Kidney (tissue), 14 donors: ENCODE measurements around the gene WDR73. TPM values are rescaled to one million over a fixed set of nuclear protein-coding genes. Genes with fewer than 3 reads are reported as not detected.

Experiments used
- DNase-seq, 5 donors: peaks; one replicate each; pipeline ENCODE4 v3.0.0-alpha.2; 2013 to 2020
- FAIRE-seq: peaks from 2 replicates; lab custom pipeline; 2012; peaks lifted over from hg19 to GRCh38; lab: Jason Lieb, UNC
- H3K27ac ChIP-seq, 2 donors: one replicate each; pipeline ENCODE4 v1.7.0; 2013; ENCODE audit warnings: low read depth in 2 of 2, low read length in 2 of 2, inconsistent platforms in 1 of 2
- H3K27me3 ChIP-seq: one replicate; pipeline ENCODE4 v1.7.1; 2013; ENCODE audit warnings: low read length, inconsistent platforms; ENCODE audit not compliant: control insufficient read depth, insufficient read depth
- H3K36me3 ChIP-seq, 3 donors: one replicate each; pipeline versions ENCODE4 v1.7.0 to v1.7.1; 2013; ENCODE audit warnings: low read length in 3 of 3, control low read depth in 1 of 3, inconsistent platforms in 1 of 3; ENCODE audit not compliant: insufficient read depth in 3 of 3, control insufficient read depth in 2 of 3
- H3K4me1 ChIP-seq, 3 donors: one replicate each; pipeline versions ENCODE4 v1.7.0 to v1.7.1; 2013; ENCODE audit warnings: low read length in 3 of 3, inconsistent platforms in 1 of 3, low read depth in 1 of 3; ENCODE audit not compliant: control insufficient read depth in 2 of 3, insufficient read depth in 2 of 3
- H3K4me3 ChIP-seq, 3 donors: one replicate each; pipeline versions ENCODE4 v1.7.0 to v1.8.1; 2013; ENCODE audit warnings: low read length in 3 of 3, control low read depth in 1 of 3, inconsistent platforms in 1 of 3
- H3K9ac ChIP-seq, 3 donors: one replicate each; pipeline versions ENCODE4 v1.7.0 to v1.7.1; 2013; ENCODE audit warnings: low read length in 3 of 3, control low read depth in 1 of 3, inconsistent platforms in 1 of 3
- H3K9me3 ChIP-seq, 3 donors: one replicate each; pipeline versions ENCODE4 v1.7.0 to v1.7.1; 2013; ENCODE audit warnings: low read length in 3 of 3, control low read depth in 1 of 3, inconsistent platforms in 1 of 3; ENCODE audit not compliant: control insufficient read depth in 2 of 3, insufficient read depth in 1 of 3
- CTCF ChIP-seq: IDR thresholded peaks from 3 replicates; pipeline ENCODE4 v1.5.1; 2012; ENCODE audit warnings: mild to moderate bottlenecking, moderate library complexity, borderline replicate concordance; ENCODE audit not compliant: insufficient read depth; ENCODE audit errors: extremely low read depth
- intact Hi-C: fragments of 100-400 bp; cut with DNase I; formaldehyde crosslinking; loops from one replicate; pipeline ENCODE4 v1.11.1; 2022
- polyA plus RNA-seq: library from polyadenylated mRNA; stranded (reverse); fragments of 350-450 nt; fragmentation: Illumina TruSeq; extraction: RNeasy Lipid Tissue Mini Kit (QIAGEN cat#74804); gene quantifications from one replicate; pipeline ENCODE4 v1.2.3, GENCODE V29; 2014; ENCODE audit warnings: low read depth, low replicate concordance; ENCODE audit not compliant: insufficient read depth
- total RNA-seq: library from RNA; stranded (reverse); fragmentation: NEBNext Ultra II Directional; extraction: Animal tissue kit (Norgen Biotek cat#: 25700); gene quantifications from one replicate; pipeline ENCODE4 v1.2.1, GENCODE V29; 2021
- donor health status: control.
- donor health status: control.
- donor health status: control.
- donor health status: control.
- donor health status: control.
- donor health status: DM: yes; HTN: yes; CAD: no.
- donor health status: Normal renal cell carcinoma (clear cell type).

WDR73 gene
- total and polyA plus RNA-seq, 2 donors from 2014 or later, result 26.2 to 39.2 TPM

- intact Hi-C loops, result no loop called here
- peaks cover 0 to 6% (median 5%) of the 10 kb centered on the region in 3 donors for H3K36me3 ChIP-seq
Measured at GRCh38 chr15:84684092-84684491, 30.0 kb upstream of the WDR73 start.

GRCh38 chr15:84681831-84682230, 27.7 kb upstream of the WDR73 start:
- FAIRE-seq (no peak), DNase-seq (no peak)
- Histone ChIP-seq H3K4me3 (no peak overlapping the region), H3K27me3 (no peaks in the 10 kb centered on the region), H3K9ac (no peak overlapping the region), H3K9me3 (no peaks in the 10 kb centered on the region), H3K27ac (no peak overlapping the region), H3K4me1 (no peaks in the 10 kb centered on the region), H3K36me3 (peaks cover 0 to 7% (median 6%) of the 10 kb centered on the region in 3 donors)
- intact Hi-C loops, result no loop called here
- TF ChIP-seq CTCF, result no peak

More at GRCh38 chr15:84684092-84684491, 30.0 kb upstream of the WDR73 start:
- no peaks in the 10 kb centered on the region for H3K9me3 ChIP-seq
- DNase-seq (no peak), FAIRE-seq (no peak)
- H3K4me3 ChIP-seq, result no peak overlapping the region
- H3K9ac ChIP-seq, result no peak overlapping the region
- H3K27ac ChIP-seq, result no peak overlapping the region
- TF ChIP-seq CTCF, result no peak
- H3K4me1 ChIP-seq, result no peaks in the 10 kb centered on the region
- H3K27me3 ChIP-seq, result no peaks in the 10 kb centered on the region

- TF ChIP-seq CTCF, result no peak
- intact Hi-C loops, result no loop called here
- Histone ChIP-seq H3K9ac (no peak overlapping the region), H3K4me3 (no peak overlapping the region), H3K36me3 (peaks cover 4 to 29% (median 11%) of the 10 kb centered on the region in 3 donors), H3K9me3 (no peaks in the 10 kb centered on the region), H3K4me1 (no peaks in the 10 kb centered on the region), H3K27me3 (no peaks in the 10 kb centered on the region), H3K27ac (no peak overlapping the region)
- FAIRE-seq (no peak), DNase-seq (no peak)
Measured at GRCh38 chr15:84671211-84671610, 17.1 kb upstream of the WDR73 start.

- DNase-seq (no peak), FAIRE-seq (no peak)
- H3K4me3 ChIP-seq, result no peak overlapping the region
- no peaks in the 10 kb centered on the region for H3K27me3 ChIP-seq
- H3K9me3 ChIP-seq, result no peaks in the 10 kb centered on the region
- no peak overlapping the region for H3K9ac ChIP-seq
- peaks cover 2 to 35% (median 11%) of the 10 kb centered on the region in 3 donors for H3K36me3 ChIP-seq
- intact Hi-C loops, result no loop called here
- TF ChIP-seq CTCF, result no peak
- no peak overlapping the region for H3K27ac ChIP-seq
- no peaks in the 10 kb centered on the region for H3K4me1 ChIP-seq
Measured at GRCh38 chr15:84669726-84670125, 15.6 kb upstream of the WDR73 start.
